Heart left ventricle (tissue), 16 donors: ENCODE data around the gene NKAIN2. TPM values are rescaled to one million over a fixed set of nuclear protein-coding genes. Genes with fewer than 3 reads are reported as not detected.

Source experiments
- ATAC-seq, 4 donors: fragments of 200-7000 bp; cut with Tn5 transposase; one replicate each; pipeline ENCODE4 v1.9.1; 2020 to 2022; ENCODE audit warnings: moderate library complexity in 4 of 4, mild to moderate bottlenecking in 3 of 4, moderate number of reproducible peaks in 1 of 4
- DNase-seq, 5 donors: peaks; one replicate each; pipeline ENCODE4 v3.0.0-alpha.2; 2020
- H3K27ac ChIP-seq, 12 donors: fragments of 200-600 bp; sonication (generic) in 4 of 12; one replicate each; pipeline versions ENCODE4 v1.5.0 to v1.8.0; 2016 to 2022; ENCODE audit warnings: mild to moderate bottlenecking in 2 of 12
- H3K27me3 ChIP-seq, 9 donors: fragments of 200-600 bp; sonication (generic) in 2 of 9; one replicate each; pipeline versions ENCODE4 v1.5.1 to v1.8.0; 2016 to 2022; ENCODE audit warnings: mild to moderate bottlenecking in 3 of 9
- H3K36me3 ChIP-seq, 9 donors: fragments of 200-600 bp; sonication (generic) in 2 of 9; one replicate each; pipeline versions ENCODE4 v1.5.0 to v1.8.0; 2018 to 2022; ENCODE audit warnings: mild to moderate bottlenecking in 2 of 9
- H3K4me1 ChIP-seq, 12 donors: fragments of 200-600 bp; sonication (generic) in 4 of 12; one replicate each; pipeline versions ENCODE4 v1.5.0 to v1.8.0; 2016 to 2022; ENCODE audit warnings: mild to moderate bottlenecking in 3 of 12
- H3K4me3 ChIP-seq, 12 donors: fragments of 200-600 bp; sonication (generic) in 4 of 12; one replicate each; pipeline versions ENCODE4 v1.5.0 to v1.8.0; 2017 to 2022; ENCODE audit warnings: mild to moderate bottlenecking in 9 of 12, moderate library complexity in 4 of 12
- H3K9me3 ChIP-seq, 12 donors: fragments of 200-600 bp; sonication (generic) in 4 of 12; one replicate each; pipeline versions ENCODE4 v1.5.0 to v1.8.0; 2016 to 2022; ENCODE audit warnings: mild to moderate bottlenecking in 1 of 12
- CTCF ChIP-seq, 12 donors: fragments of 200-600 bp; sonication (generic) in 4 of 12; IDR thresholded peaks; one replicate each; pipeline versions ENCODE4 v1.5.0 to v1.8.0; 2018 to 2022; ENCODE audit warnings: antibody characterized with exemption in 12 of 12, mild to moderate bottlenecking in 5 of 12
- POLR2A ChIP-seq, 2 donors: fragments of 450-650 bp; IDR thresholded peaks; one replicate each; pipeline ENCODE4 v1.6.1; 2017; ENCODE audit warnings: antibody characterized with exemption in 2 of 2, mild to moderate bottlenecking in 2 of 2, moderate library complexity in 2 of 2
- WGBS, 4 donors: extraction: QIAGEN DNeasy Blood & Tissue Kit in 2 of 4; methylation state at CpG; one replicate each; pipeline versions ENCODE4 v1.1.5 to v1.1.7; 2013 to 2018; 5-methylcytosine and 5-hydroxymethylcytosine counted together
- intact Hi-C, 10 donors: fragments of 100-400 bp; cut with DNase I; formaldehyde crosslinking; loops; one replicate each; pipeline versions ENCODE4 v1.11.1 to v1.14.2; 2022
- polyA plus RNA-seq, 2 donors: library from polyadenylated mRNA; stranded (reverse); fragments of 200-250 nt; gene quantifications; one replicate each; pipeline ENCODE4 v1.2.3, GENCODE V29; 2013
- total RNA-seq, 9 donors: library from RNA; depleted of rRNA in 2 of 9; stranded (reverse); fragments of >200 nt in 2 of 9; fragmentation: NEBNext Ultra II Directional in 3 of 9; extraction: Animal tissue kit (Norgen Biotek cat#: 25700) in 3 of 9; gene quantifications; one replicate each; pipeline versions ENCODE4 v1.1.0 to v1.2.4, GENCODE V29; 2016 to 2023
- donor health status: ischemic (EF 13 %, LVEDD 7.1; RV severe dilation, severe dysfunction).
- donor health status: healthy with polysubstance abuse.
- donor health status: DM: no; HTN: yes; CAD: no.
- donor health status: DM: no; HTN: no; CAD: no.
- donor health status: ischemic (EF 25% LVEDD 6.9; RV normal size, moderate dysfunction).
- donor health status: ischemic (EF 25% LVEDD 5.7; RV mildly dilated, moderate dysfunction).
- donor health status: healthy.
- donor health status: DM: yes; HTN: yes; CAD: no.
- donor health status: ischemic (EF 35%, LVEDD 5.7; RV mildly dilated, moderate dysfunction).
- donor health status: nonischemic (EF 11% LVEDD 7.7; RV severe dilation, severe dysfunction).
- donor health status: DM: yes; HTN: yes; CAD: no.
- donor health status: PGD.
- donor health status: ischemic (EF 29% LVEDD 5.4; RV normal size, mild dysfunction).
- donor health status: nonischemic (EF 23%, LVEDD 6.1; RV moderate dilation, normal function).

NKAIN2 gene
- total and polyA plus RNA-seq, 11 donors = 0.19 to 0.83 (median 0.33) TPM; not detected in 2

- H3K9me3 ChIP-seq = no peaks in the 10 kb centered on the region
- WGBS, 4 donors = 50 to 52% (median 51%) methylated on average over 2 of the region's 2 CpGs
- no peaks in the 10 kb centered on the region for H3K4me1 ChIP-seq
- H3K4me3 ChIP-seq = no peak overlapping the region
- no peaks in the 10 kb centered on the region for H3K27me3 ChIP-seq
- TF ChIP-seq POLR2A (IDR thresholded peaks at IDR 0.05) (no peak), CTCF (IDR thresholded peaks at IDR 0.05) (no peak)
- no peak overlapping the region for H3K27ac ChIP-seq
- H3K36me3 ChIP-seq = no peaks in the 10 kb centered on the region
- no peak for ATAC-seq
- intact Hi-C loops = no loop called here
- no peak for DNase-seq
Measured at GRCh38 chr6:124190256-124190655, 386.6 kb downstream of the NKAIN2 start.

- Histone ChIP-seq H3K9me3 (no peaks in the 10 kb centered on the region), H3K4me1 (no peaks in the 10 kb centered on the region), H3K4me3 (no peak overlapping the region), H3K36me3 (no peaks in the 10 kb centered on the region), H3K27me3 (no peaks in the 10 kb centered on the region), H3K27ac (no peak overlapping the region)
- ATAC-seq = peak in 1 of 4 donors; percentile 31
- intact Hi-C loops = no loop called here
- DNase-seq = no peak
- TF ChIP-seq CTCF (IDR thresholded peaks at IDR 0.05) (no peak), POLR2A (IDR thresholded peaks at IDR 0.05) (no peak)
- WGBS, 4 donors = 90 to 96% (median 93%) methylated on average over 7 to 8 of the region's 8 CpGs
Measured at GRCh38 chr6:124193132-124193531, 389.5 kb downstream of the NKAIN2 start.

- 81 to 87% (median 82%) methylated on average over 2 of the region's 2 CpGs for WGBS, 4 donors
- Histone ChIP-seq H3K4me1 (no peaks in the 10 kb centered on the region), H3K27me3 (no peaks in the 10 kb centered on the region), H3K9me3 (no peaks in the 10 kb centered on the region), H3K27ac (no peak overlapping the region), H3K36me3 (no peaks in the 10 kb centered on the region), H3K4me3 (no peak overlapping the region)
- TF ChIP-seq CTCF (IDR thresholded peaks at IDR 0.05) = no peak
- TF ChIP-seq POLR2A (IDR thresholded peaks at IDR 0.05) = no peak
- DNase-seq = no peak
- intact Hi-C loops = no loop called here
- ATAC-seq = no peak
Measured at GRCh38 chr6:124197148-124197547, 393.5 kb downstream of the NKAIN2 start.

GRCh38 chr6:124199286-124199685 lies 395.6 kb downstream of the NKAIN2 start:
- Histone ChIP-seq H3K27me3 (no peaks in the 10 kb centered on the region), H3K4me3 (no peak overlapping the region), H3K9me3 (no peaks in the 10 kb centered on the region), H3K27ac (no peak overlapping the region), H3K4me1 (no peaks in the 10 kb centered on the region), H3K36me3 (no peaks in the 10 kb centered on the region)
- intact Hi-C loops = no loop called here
- no peak for DNase-seq
- WGBS, 4 donors = 47 to 75% (median 61%) methylated on average over 3 of the region's 3 CpGs
- ATAC-seq = no peak
- TF ChIP-seq POLR2A (IDR thresholded peaks at IDR 0.05) (no peak), CTCF (IDR thresholded peaks at IDR 0.05) (no peak)
